Omental fat pad (tissue), 4 donors: ENCODE results near the gene TTF2. TPM values are rescaled to one million over a fixed set of nuclear protein-coding genes. Genes with fewer than 3 reads are reported as not detected.
A peak's percentile ranks its signal among the peaks of the same experiment; 100 is the strongest.

Experiments
- ATAC-seq: fragments of 150-250 bp; one replicate; pipeline ENCODE4 v1.9.1; 2016; ENCODE audit warnings: mild to moderate bottlenecking, moderate library complexity; ENCODE audit not compliant: low FRiP score
- DNase-seq: peaks from one replicate; pipeline ENCODE4 v3.0.0-alpha.2; 2019; ENCODE audit warnings: low spot score
- CTCF ChIP-seq, 3 donors: fragments of 450-650 bp; IDR thresholded peaks; one replicate each; pipeline ENCODE4 v1.5.1; 2016 to 2017; ENCODE audit warnings: antibody characterized with exemption in 3 of 3, mild to moderate bottlenecking in 3 of 3, moderate library complexity in 2 of 3
- total RNA-seq, 4 donors: library from RNA; depleted of rRNA; stranded (reverse); fragments of >200 nt; gene quantifications; one replicate each; pipeline ENCODE4 v1.1.0, GENCODE V29; 2016

The TTF2 gene
- total RNA-seq, 4 donors from 2014 or later = 9.0 to 16.9 (median 13.8) TPM

- no peak for TF ChIP-seq CTCF (IDR thresholded peaks at IDR 0.05)
- ATAC-seq (no peak), DNase-seq (no peak)
These were observed 63.1 kb downstream of the TTF2 start for GRCh38 chr1:117123274-117123673.

GRCh38 chr1:117124661-117125060 is 64.5 kb downstream of the TTF2 start:
- ATAC-seq = no peak
- no peak for DNase-seq
- no peak for TF ChIP-seq CTCF (IDR thresholded peaks at IDR 0.05)

- DNase-seq = no peak
- peak; percentile 28 for ATAC-seq
- no peak for TF ChIP-seq CTCF (IDR thresholded peaks at IDR 0.05)
These were observed 67.7 kb downstream of the TTF2 start for GRCh38 chr1:117127795-117128194.

GRCh38 chr1:117128323-117129079 is 68.4 kb downstream of the TTF2 start:
- ATAC-seq (peak; percentile 59), DNase-seq (no peak)
- TF ChIP-seq CTCF (IDR thresholded peaks at IDR 0.05) = no peak

GRCh38 chr1:117130526-117130925 is 70.4 kb downstream of the TTF2 start:
- ATAC-seq = no peak
- DNase-seq = no peak
- no peak for TF ChIP-seq CTCF (IDR thresholded peaks at IDR 0.05)

GRCh38 chr1:117135329-117135728 is 75.2 kb downstream of the TTF2 start:
- no peak for TF ChIP-seq CTCF (IDR thresholded peaks at IDR 0.05)
- ATAC-seq (no peak), DNase-seq (no peak)

GRCh38 chr1:117136749-117137148 is 76.6 kb downstream of the TTF2 start:
- ATAC-seq (no peak), DNase-seq (no peak)
- TF ChIP-seq CTCF (IDR thresholded peaks at IDR 0.05) = no peak
